Measurements from ENCODE around the gene GNAT3.

GNAT3 gene

DNA sequence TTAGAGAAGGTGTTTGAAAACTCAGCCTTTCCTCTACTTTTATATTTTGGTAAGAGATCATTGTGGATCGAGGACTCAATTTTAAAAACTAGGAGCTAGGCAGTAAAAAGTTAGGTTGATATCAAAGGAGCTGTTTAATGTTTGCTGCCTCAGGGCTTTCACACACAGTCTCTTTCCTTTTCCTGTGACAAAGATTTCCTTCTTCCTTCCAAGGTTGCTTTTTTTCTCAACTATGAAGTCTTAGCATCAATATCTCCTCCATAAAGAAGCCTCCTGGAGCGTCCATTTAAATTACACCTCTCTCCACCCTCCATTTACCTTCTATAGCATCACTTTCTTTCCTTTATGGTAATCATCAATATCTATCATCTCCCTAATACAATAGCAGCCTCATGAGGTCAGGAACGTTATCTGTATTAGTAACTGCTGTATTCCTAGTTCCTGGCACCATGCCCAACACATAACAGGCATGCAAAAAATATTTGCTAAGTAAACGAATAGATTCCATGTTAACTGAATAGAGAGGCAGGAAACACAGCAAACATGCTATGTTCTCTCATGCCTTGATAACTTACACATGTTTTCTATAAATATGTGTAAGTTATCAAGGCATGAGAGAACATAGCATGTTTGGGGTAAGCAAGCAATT, 48.5 kb downstream of the GNAT3 start:
- H4K8ac ChIP-seq (ENCODE audit: low read depth, low read length) = no peak overlapping the region
- WGBS, 2 donors (ENCODE audit: extremely low coverage in 2 of 2, insufficient read length in 2 of 2, insufficient replicate concordance in 1 of 2) = no CpG with 5 or more reads among the region's 4 CpGs
- H3K36me3 ChIP-seq (replicated peaks in 1 of 2; ENCODE audit: control insufficient read depth in 2 of 2, insufficient read depth in 2 of 2, low read length in 2 of 2) = no peaks in the 10 kb centered on the region
- H2BK5ac ChIP-seq (ENCODE audit: low read length) = no peak overlapping the region
- H3K4me3 ChIP-seq (ENCODE audit: low read length in 2 of 2) = no peak overlapping the region
- no peaks in the 10 kb centered on the region for H3K4me1 ChIP-seq (ENCODE audit: control insufficient read depth in 2 of 2, insufficient read depth in 1 of 2, low read depth in 1 of 2, low read length in 2 of 2)
- H3K18ac ChIP-seq (ENCODE audit: low read length) = no peak overlapping the region
- H2BK12ac ChIP-seq (ENCODE audit: low read length) = no peak overlapping the region
- no peak overlapping the region for H3K4ac ChIP-seq (ENCODE audit: low read length)
- DNase-seq (ENCODE audit: low spot score) = no peak
- no peak overlapping the region for H3K4me2 ChIP-seq (ENCODE audit: insufficient read depth, low read length, poor library complexity, severe bottlenecking)
- H2AK5ac ChIP-seq (ENCODE audit: low read depth, low read length) = no peak overlapping the region
- H3K27me3 ChIP-seq (ENCODE audit: control insufficient read depth in 3 of 3, insufficient read depth in 3 of 3, low read depth in 1 of 3, low read length in 3 of 3) = peaks cover 0 to 3% (median 0%) of the 10 kb centered on the region in 3 experiments
- H3K27ac ChIP-seq (replicated peaks; ENCODE audit: low read length) = no peak overlapping the region
- H3K9ac ChIP-seq (ENCODE audit: low read depth, low read length, poor library complexity) = no peak overlapping the region
- H3K79me1 ChIP-seq (ENCODE audit: low read depth, low read length) = no peaks in the 10 kb centered on the region
- no peak overlapping the region for H2BK15ac ChIP-seq (ENCODE audit: low read length)
- H3K14ac ChIP-seq (ENCODE audit: low read length) = no peak overlapping the region
- H2BK120ac ChIP-seq (ENCODE audit: low read depth, low read length) = no peak overlapping the region
- H3K9me3 ChIP-seq (replicated peaks in 1 of 2; ENCODE audit: control insufficient read depth in 2 of 2, insufficient read depth in 1 of 2, low read depth in 1 of 2, low read length in 2 of 2) = no peaks in the 10 kb centered on the region
- H3K23ac ChIP-seq (ENCODE audit: low read depth, low read length, poor library complexity) = no peak overlapping the region
- H2AFZ ChIP-seq (ENCODE audit: low read length) = no peak overlapping the region
- no peak overlapping the region for H4K91ac ChIP-seq (ENCODE audit: low read depth, low read length, poor library complexity)

DNA sequence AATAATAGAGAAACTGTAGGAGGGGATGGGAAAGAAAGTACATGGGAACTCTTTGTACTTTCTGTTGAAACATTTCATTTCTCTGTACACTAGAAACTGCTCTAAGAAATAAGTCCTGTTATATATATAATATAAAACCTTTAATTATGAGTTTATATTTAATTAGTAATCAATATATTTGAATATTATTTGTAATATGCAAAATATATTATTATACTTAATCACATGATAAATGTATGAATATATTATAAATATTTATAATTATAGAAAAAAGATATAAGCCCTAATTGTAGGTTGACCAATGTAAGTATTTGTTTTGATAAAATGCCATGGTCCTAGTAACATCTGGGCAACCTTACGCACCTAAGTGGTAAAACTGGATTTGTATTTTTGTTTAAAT, 51.0 kb downstream of the GNAT3 start:
- Histone ChIP-seq H2AK5ac (ENCODE audit: low read depth, low read length) (no peak overlapping the region), H3K18ac (ENCODE audit: low read length) (no peak overlapping the region), H3K9me3 (replicated peaks in 1 of 2; ENCODE audit: control insufficient read depth in 2 of 2, insufficient read depth in 1 of 2, low read depth in 1 of 2, low read length in 2 of 2) (no peaks in the 10 kb centered on the region), H3K27me3 (ENCODE audit: control insufficient read depth in 3 of 3, insufficient read depth in 3 of 3, low read depth in 1 of 3, low read length in 3 of 3) (peaks cover 0 to 3% (median 0%) of the 10 kb centered on the region in 3 experiments), H2BK5ac (ENCODE audit: low read length) (no peak overlapping the region), H3K4me3 (ENCODE audit: low read length in 2 of 2) (no peak overlapping the region), H3K14ac (ENCODE audit: low read length) (no peak overlapping the region), H3K4me2 (ENCODE audit: insufficient read depth, low read length, poor library complexity, severe bottlenecking) (no peak overlapping the region), H3K27ac (replicated peaks; ENCODE audit: low read length) (no peak overlapping the region), H4K8ac (ENCODE audit: low read depth, low read length) (no peak overlapping the region), H2BK15ac (ENCODE audit: low read length) (no peak overlapping the region), H3K79me1 (ENCODE audit: low read depth, low read length) (no peaks in the 10 kb centered on the region), H2BK120ac (ENCODE audit: low read depth, low read length) (no peak overlapping the region), H2BK12ac (ENCODE audit: low read length) (no peak overlapping the region), H3K4ac (ENCODE audit: low read length) (no peak overlapping the region), H3K4me1 (ENCODE audit: control insufficient read depth in 2 of 2, insufficient read depth in 1 of 2, low read depth in 1 of 2, low read length in 2 of 2) (no peaks in the 10 kb centered on the region), H2AFZ (ENCODE audit: low read length) (no peak overlapping the region), H4K91ac (ENCODE audit: low read depth, low read length, poor library complexity) (no peak overlapping the region), H3K9ac (ENCODE audit: low read depth, low read length, poor library complexity) (no peak overlapping the region), H3K36me3 (replicated peaks in 1 of 2; ENCODE audit: control insufficient read depth in 2 of 2, insufficient read depth in 2 of 2, low read length in 2 of 2) (no peaks in the 10 kb centered on the region), H3K23ac (ENCODE audit: low read depth, low read length, poor library complexity) (no peak overlapping the region)
- DNase-seq (ENCODE audit: low spot score) = no peak
- no CpG with 5 or more reads among the region's 1 CpG for WGBS, 2 donors (ENCODE audit: extremely low coverage in 2 of 2, insufficient read length in 2 of 2, insufficient replicate concordance in 1 of 2)

DNA sequence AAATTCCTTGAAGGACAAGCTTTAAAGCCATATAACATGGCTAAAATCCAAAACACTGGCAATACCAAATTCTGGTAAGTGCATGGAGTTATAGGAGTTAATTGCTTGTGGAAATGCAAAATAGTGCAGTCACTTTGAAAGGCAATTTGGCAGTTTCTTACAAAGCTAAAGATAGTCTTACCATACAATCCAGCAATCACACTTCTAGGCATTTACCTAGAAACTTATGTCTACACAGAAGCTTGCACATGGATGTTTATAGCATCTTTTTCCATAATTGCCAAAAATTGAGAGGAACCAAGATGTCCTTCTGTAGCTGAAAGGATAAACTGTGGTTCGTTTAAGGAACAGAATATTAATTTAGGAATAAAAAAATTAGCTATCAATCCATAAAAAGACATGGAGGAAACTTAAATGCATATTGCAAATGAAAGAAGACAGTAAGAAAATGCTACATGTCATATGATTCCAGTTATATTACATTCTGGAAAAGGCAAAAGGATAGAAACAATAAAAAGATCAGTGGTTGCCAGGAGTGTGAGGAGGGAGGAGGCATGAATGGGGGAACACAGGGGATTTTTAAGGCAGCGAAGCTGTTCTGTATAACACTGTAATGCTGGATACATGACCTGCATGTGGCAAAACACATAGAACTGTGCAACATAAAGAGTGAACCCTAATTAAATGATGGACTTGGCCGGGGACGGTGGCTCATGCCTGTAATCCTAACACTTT, 51.9 kb downstream of the GNAT3 start:
- Histone ChIP-seq H4K8ac (ENCODE audit: low read depth, low read length) (no peak overlapping the region), H2BK12ac (ENCODE audit: low read length) (no peak overlapping the region), H3K18ac (ENCODE audit: low read length) (no peak overlapping the region), H3K4me3 (ENCODE audit: low read length in 2 of 2) (no peak overlapping the region), H3K36me3 (replicated peaks in 1 of 2; ENCODE audit: control insufficient read depth in 2 of 2, insufficient read depth in 2 of 2, low read length in 2 of 2) (no peaks in the 10 kb centered on the region), H3K14ac (ENCODE audit: low read length) (no peak overlapping the region), H3K27ac (replicated peaks; ENCODE audit: low read length) (no peak overlapping the region), H3K27me3 (ENCODE audit: control insufficient read depth in 3 of 3, insufficient read depth in 3 of 3, low read depth in 1 of 3, low read length in 3 of 3) (no peaks in the 10 kb centered on the region), H3K9me3 (replicated peaks in 1 of 2; ENCODE audit: control insufficient read depth in 2 of 2, insufficient read depth in 1 of 2, low read depth in 1 of 2, low read length in 2 of 2) (no peaks in the 10 kb centered on the region), H2BK120ac (ENCODE audit: low read depth, low read length) (no peak overlapping the region), H3K23ac (ENCODE audit: low read depth, low read length, poor library complexity) (no peak overlapping the region), H2BK5ac (ENCODE audit: low read length) (no peak overlapping the region), H3K4ac (ENCODE audit: low read length) (no peak overlapping the region), H3K79me1 (ENCODE audit: low read depth, low read length) (no peaks in the 10 kb centered on the region), H2BK15ac (ENCODE audit: low read length) (no peak overlapping the region), H2AFZ (ENCODE audit: low read length) (no peak overlapping the region), H3K9ac (ENCODE audit: low read depth, low read length, poor library complexity) (no peak overlapping the region), H4K91ac (ENCODE audit: low read depth, low read length, poor library complexity) (no peak overlapping the region), H3K4me2 (ENCODE audit: insufficient read depth, low read length, poor library complexity, severe bottlenecking) (no peak overlapping the region), H3K4me1 (ENCODE audit: control insufficient read depth in 2 of 2, insufficient read depth in 1 of 2, low read depth in 1 of 2, low read length in 2 of 2) (no peaks in the 10 kb centered on the region), H2AK5ac (ENCODE audit: low read depth, low read length) (no peak overlapping the region)
- no peak for DNase-seq (ENCODE audit: low spot score)
- no CpG with 5 or more reads among the region's 4 CpGs for WGBS, 2 donors (ENCODE audit: extremely low coverage in 2 of 2, insufficient read length in 2 of 2, insufficient replicate concordance in 1 of 2)

DNA sequence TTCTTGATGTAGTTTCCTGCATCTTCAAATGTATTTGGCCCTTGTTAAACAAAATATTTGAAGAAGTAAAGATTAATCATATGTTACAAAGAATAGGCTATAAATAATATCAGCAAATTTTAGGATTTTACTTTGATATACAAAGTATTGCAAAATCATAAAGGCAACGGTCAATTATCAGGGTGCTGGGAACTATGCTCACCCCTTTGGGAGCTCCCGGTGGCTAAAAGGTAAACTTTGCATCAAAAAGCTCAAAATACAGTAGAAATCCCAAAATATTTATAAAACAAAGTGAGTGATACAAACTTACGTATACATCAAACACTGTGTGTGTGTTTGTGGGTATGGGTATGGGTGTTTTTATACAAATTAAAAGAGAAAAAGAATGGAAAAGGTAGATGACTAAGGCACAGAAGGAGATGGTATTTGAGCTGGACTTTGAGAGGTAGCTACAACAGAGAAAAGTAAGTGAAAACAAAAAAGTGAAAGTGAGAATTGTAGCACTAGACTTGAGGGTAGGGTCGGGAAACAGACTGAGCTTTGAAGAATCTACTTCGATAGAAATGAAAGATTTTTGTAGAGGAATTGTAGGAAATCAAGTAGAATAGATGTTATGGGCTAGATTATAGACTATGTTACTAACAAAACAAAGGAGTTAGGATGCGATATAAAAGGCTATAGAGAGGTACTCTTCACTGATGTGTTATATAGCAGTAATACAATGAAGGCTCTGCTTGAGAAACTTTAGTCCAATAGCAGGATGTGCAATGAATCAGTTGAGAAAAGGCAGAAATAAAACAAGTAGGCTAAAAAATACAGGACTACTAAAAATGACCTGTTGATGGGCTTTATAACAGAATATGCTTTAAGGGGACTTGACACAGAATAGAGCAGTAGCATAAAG, 52.8 kb downstream of the GNAT3 start:
- no peaks in the 10 kb centered on the region for H3K9me3 ChIP-seq (replicated peaks in 1 of 2; ENCODE audit: control insufficient read depth in 2 of 2, insufficient read depth in 1 of 2, low read depth in 1 of 2, low read length in 2 of 2)
- H3K4me1 ChIP-seq (ENCODE audit: control insufficient read depth in 2 of 2, insufficient read depth in 1 of 2, low read depth in 1 of 2, low read length in 2 of 2) = no peaks in the 10 kb centered on the region
- WGBS, 2 donors (ENCODE audit: extremely low coverage in 2 of 2, insufficient read length in 2 of 2, insufficient replicate concordance in 1 of 2) = no CpG with 5 or more reads among the region's 6 CpGs
- no peak overlapping the region for H3K18ac ChIP-seq (ENCODE audit: low read length)
- H2AFZ ChIP-seq (ENCODE audit: low read length) = no peak overlapping the region
- no peak overlapping the region for H3K14ac ChIP-seq (ENCODE audit: low read length)
- H3K9ac ChIP-seq (ENCODE audit: low read depth, low read length, poor library complexity) = no peak overlapping the region
- H3K4me2 ChIP-seq (ENCODE audit: insufficient read depth, low read length, poor library complexity, severe bottlenecking) = no peak overlapping the region
- no peak overlapping the region for H2BK15ac ChIP-seq (ENCODE audit: low read length)
- H2BK12ac ChIP-seq (ENCODE audit: low read length) = no peak overlapping the region
- no peak overlapping the region for H3K27ac ChIP-seq (replicated peaks; ENCODE audit: low read length)
- H2BK120ac ChIP-seq (ENCODE audit: low read depth, low read length) = no peak overlapping the region
- no peak overlapping the region for H3K4ac ChIP-seq (ENCODE audit: low read length)
- no peak overlapping the region for H3K23ac ChIP-seq (ENCODE audit: low read depth, low read length, poor library complexity)
- no peak for DNase-seq (ENCODE audit: low spot score)
- no peak overlapping the region for H3K4me3 ChIP-seq (ENCODE audit: low read length in 2 of 2)
- H3K27me3 ChIP-seq (ENCODE audit: control insufficient read depth in 3 of 3, insufficient read depth in 3 of 3, low read depth in 1 of 3, low read length in 3 of 3) = no peaks in the 10 kb centered on the region
- H4K91ac ChIP-seq (ENCODE audit: low read depth, low read length, poor library complexity) = no peak overlapping the region
- H2BK5ac ChIP-seq (ENCODE audit: low read length) = no peak overlapping the region
- H4K8ac ChIP-seq (ENCODE audit: low read depth, low read length) = no peak overlapping the region
- no peaks in the 10 kb centered on the region for H3K79me1 ChIP-seq (ENCODE audit: low read depth, low read length)
- no peaks in the 10 kb centered on the region for H3K36me3 ChIP-seq (replicated peaks in 1 of 2; ENCODE audit: control insufficient read depth in 2 of 2, insufficient read depth in 2 of 2, low read length in 2 of 2)
- no peak overlapping the region for H2AK5ac ChIP-seq (ENCODE audit: low read depth, low read length)

Data from neuronal stem cell (in vitro differentiated cells).